GM12872 (cell line): ENCODE measurements around the gene SEC11A.

Experiments used
- TF ChIP-seq, protein P1 (sequence below): IDR thresholded peaks from 3 replicates; pipeline ENCODE4 v1.5.1; 2011; ENCODE audit warnings: low read depth, mild to moderate bottlenecking, low read length, moderate library complexity; ENCODE audit not compliant: insufficient read depth

SEC11A gene

DNA sequence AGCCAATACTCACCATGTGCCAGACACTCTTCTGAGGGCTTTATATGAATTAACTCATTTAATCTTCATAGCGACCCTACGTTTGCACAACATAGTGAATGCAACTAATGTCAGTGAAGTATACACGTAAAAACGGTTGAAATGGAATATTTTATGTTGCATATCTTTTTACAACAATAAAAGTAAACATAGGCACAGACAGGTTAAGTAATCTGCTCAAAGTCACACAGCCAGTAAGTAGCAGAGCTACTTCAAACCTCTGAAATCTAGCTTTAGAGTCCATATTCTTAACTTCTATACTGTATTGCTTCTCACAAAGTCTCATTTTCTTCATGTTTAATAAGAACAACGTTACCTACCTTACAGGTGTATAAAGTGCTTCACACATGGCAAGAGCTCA lies 1.6 kb downstream of the SEC11A start:
- TF ChIP-seq, protein P1, sequence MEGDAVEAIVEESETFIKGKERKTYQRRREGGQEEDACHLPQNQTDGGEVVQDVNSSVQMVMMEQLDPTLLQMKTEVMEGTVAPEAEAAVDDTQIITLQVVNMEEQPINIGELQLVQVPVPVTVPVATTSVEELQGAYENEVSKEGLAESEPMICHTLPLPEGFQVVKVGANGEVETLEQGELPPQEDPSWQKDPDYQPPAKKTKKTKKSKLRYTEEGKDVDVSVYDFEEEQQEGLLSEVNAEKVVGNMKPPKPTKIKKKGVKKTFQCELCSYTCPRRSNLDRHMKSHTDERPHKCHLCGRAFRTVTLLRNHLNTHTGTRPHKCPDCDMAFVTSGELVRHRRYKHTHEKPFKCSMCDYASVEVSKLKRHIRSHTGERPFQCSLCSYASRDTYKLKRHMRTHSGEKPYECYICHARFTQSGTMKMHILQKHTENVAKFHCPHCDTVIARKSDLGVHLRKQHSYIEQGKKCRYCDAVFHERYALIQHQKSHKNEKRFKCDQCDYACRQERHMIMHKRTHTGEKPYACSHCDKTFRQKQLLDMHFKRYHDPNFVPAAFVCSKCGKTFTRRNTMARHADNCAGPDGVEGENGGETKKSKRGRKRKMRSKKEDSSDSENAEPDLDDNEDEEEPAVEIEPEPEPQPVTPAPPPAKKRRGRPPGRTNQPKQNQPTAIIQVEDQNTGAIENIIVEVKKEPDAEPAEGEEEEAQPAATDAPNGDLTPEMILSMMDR, result no peak

DNA sequence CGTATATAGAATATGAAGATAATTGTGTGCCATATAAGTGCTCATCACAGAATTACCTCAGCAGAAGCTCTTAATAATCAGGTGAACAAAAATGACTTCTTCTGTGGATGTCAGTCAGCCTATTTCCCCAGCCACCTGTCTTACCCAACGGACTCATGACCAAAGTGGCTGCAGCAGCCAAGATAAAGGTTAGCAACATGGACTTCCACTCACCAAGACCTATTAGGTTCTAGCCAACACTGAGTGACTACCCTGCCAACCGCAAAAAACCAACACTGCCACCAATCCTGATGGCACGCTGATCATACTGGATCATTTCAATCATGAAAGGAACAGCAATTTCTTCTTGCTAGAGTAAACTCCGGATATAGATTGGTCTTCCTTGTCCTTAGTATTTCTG lies 12.1 kb downstream of the SEC11A start:
- TF ChIP-seq, protein P1, result no peak

DNA sequence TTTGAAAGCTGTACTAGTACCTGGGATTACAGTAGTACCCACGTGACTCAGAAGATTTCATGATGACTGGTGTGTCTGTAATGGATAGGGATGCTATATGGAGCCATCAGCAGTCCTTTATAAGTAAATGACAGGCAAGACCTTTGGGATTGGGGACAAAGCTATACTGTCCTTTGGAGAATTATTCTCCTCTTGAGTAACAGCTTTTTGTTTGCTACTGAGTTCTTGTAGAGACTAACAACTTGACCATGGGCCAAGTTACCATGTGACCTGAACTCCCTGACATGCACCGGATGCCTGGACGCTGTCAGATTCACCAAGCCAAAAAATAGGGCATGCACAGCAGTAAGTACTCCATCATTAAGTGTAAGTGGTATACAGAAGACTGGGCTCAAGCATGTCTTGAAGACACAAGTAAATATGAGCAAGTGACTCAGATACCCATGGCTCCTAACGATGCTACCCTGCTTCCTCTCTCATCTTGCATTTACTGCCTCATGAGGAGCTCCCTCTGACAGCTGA lies 12.9 kb downstream of the SEC11A start:
- TF ChIP-seq, protein P1, result no peak

DNA sequence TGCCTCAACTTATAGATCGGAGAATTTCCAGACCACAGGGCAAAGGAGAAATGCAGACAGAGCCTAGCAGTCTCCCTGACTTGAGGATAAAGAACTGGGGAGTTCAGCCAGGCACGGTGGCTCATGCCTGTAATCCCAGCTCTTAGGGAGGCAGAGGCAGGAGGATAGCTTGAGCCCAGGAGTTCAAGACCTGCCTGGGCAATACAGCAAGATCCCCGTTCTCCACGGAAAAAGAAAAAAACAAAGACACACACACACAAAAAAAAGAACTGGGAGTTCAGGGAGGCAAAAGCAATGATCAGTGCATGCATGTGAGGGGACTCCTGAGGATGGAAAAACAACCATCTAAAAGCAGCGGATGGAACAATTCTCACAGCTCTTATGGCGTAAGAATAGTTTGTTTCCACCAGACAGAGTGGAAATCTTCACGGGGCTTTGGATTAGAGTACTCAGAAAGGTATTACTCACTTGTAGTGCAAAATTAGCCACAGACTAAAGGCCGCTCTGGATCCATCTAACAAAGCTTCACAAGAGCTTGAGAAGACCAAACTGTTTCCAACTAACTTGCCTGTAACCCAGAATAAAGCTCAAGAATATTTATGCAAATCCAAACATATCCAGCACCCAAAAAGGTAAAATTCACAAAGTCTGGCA lies 16.3 kb downstream of the SEC11A start:
- TF ChIP-seq, protein P1, result no peak

DNA sequence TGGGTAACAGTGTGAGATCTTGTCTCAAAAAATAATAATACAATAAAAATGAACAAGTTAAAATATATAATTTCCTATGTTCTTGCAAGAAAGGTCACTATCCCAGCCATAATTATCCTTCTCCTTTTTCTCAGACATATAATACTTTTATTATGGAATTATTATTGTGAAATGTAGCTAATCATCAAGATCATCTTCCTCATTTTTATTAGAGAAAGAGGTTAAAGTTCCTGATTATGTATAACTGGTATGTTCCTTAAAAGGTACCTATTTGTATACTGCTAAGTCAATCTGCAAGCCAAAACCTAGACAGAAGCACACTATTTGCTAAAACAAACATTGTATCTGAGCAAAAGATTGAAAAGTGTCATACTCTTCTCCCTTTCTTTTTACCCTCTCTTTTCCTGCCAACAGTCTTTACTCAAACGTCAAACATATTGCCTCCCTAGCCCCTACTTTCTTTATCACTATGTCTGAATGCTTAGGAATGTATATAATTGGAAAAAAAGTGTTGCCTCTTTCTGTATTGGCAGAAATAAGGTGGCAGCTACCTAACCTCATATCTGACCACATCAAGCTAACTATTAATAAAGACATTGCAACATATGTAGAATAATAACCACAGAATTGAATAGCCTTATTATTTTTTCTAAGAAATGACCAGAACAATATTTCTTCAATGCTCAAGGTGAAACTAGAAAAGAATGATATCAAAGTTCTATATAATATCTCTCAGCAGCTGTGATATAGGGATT lies 18.5 kb downstream of the SEC11A start:
- TF ChIP-seq, protein P1, result no peak

DNA sequence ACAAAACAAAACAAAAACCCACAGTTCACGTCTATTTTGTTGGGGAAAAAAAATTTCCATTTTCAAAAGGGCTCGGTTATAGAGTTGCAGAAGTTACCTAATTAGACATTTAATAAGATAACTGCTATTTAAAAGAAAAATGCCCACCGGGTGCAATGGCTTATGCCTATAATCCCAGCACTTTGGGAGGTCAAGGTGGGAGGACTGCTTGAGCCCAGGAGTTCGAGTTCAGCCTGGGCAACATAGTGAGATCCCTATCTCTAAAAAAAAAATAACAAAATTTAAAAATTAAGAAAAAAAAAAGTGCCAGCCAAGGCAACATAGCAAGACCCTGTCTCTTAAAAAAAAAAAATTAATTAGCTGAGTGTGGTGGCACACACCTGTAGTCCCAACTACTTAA lies 19.2 kb downstream of the SEC11A start:
- TF ChIP-seq, protein P1, result no peak

DNA sequence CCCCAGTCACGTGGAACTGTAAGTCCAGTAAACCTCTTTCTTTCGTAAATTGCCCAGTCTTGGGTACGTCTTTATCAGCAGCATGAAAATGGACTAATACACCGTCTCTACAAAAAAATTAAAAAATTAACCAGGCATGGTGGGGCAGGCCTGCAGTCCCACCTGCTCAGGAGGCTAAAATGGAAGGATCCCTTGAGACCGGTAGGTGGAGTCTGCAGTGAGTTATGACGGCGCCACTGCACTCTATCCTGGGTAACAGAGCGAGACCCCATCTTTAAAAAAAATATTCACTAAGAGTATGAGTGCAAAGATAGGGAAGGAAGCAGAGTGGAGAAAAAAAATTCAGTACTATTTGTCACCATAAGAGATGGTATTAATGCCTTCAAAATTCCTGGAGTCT lies 25.6 kb downstream of the SEC11A start:
- TF ChIP-seq, protein P1, result no peak
